ENCODE results near the gene ADSS1. TPM values are rescaled to one million over a fixed set of nuclear protein-coding genes. Genes with fewer than 3 reads are reported as not detected.
"Not testable (repeated sequence)": the region's sequence is repeated elsewhere in the genome, so short reads cannot be mapped to it uniquely, and the experiment has no call there.

ADSS1 gene
- total RNA-seq, 1 experiment from 2014 or later = 0.52 TPM

DNA sequence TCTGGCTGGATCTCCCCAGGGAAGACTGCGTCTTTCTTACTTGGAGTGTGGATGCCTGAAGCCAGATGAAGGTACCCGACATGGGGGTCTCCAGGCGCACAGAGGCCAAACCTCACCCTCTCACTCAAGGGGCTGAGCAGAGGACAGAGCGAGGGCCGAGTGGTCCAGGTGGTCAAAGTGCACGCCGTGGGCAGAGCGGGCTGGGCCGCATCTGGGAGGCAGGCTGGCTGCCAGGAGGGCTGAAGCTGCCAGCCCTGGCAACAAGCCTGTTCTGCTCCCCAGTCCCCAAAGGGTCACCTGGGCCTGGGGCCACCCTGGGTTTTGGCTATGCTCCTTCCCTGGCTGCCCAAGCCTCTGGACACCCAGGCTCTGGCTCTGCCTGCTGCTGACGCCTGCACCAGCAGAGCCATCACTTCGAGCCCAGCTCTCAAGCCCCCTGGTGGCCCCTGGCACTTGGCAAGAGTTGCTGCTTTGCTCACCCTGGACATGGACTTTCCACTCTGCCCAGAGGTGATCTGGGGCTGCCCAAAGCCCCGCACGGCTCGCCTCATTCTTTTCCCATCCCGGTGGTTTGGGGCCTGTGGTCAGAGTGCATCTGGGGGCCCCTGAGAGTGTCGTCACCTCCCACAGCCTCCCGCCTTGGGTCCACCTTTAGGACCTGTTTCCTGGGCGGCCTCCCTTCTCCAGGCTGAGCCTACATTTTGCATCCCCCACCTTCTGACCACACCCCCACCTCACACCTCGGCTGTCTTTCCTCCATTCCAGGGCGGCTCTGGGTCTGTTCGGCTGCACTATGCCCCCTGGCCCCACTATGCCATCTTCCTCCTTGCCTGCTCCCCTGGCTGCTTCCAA is 2.8 kb downstream of the ADSS1 start:
- intact Hi-C loops (cut with micrococcal nuclease; ENCODE audit: unreplicated experiment) = no loop called here
- no peak overlapping the region for H3K27ac ChIP-seq (ENCODE audit: low read depth, low read length, poor library complexity, severe bottlenecking)
- H3K9me3 ChIP-seq (ENCODE audit: low read depth, low read length, poor library complexity, severe bottlenecking) = no peaks in the 10 kb centered on the region
- ChIA-PET POLR2A (ENCODE audit: low non-redundant PET) (interaction anchor here (0.6 kb wide), 1 partner anchor 49 kb away, joined by 3 read pairs; no protein-coding TSS in a partner anchor), CTCF (no interaction called here)
- BruUV-seq (replicated peaks) = no TSS peak
- TF ChIP-seq, protein P1, sequence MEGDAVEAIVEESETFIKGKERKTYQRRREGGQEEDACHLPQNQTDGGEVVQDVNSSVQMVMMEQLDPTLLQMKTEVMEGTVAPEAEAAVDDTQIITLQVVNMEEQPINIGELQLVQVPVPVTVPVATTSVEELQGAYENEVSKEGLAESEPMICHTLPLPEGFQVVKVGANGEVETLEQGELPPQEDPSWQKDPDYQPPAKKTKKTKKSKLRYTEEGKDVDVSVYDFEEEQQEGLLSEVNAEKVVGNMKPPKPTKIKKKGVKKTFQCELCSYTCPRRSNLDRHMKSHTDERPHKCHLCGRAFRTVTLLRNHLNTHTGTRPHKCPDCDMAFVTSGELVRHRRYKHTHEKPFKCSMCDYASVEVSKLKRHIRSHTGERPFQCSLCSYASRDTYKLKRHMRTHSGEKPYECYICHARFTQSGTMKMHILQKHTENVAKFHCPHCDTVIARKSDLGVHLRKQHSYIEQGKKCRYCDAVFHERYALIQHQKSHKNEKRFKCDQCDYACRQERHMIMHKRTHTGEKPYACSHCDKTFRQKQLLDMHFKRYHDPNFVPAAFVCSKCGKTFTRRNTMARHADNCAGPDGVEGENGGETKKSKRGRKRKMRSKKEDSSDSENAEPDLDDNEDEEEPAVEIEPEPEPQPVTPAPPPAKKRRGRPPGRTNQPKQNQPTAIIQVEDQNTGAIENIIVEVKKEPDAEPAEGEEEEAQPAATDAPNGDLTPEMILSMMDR (conservative IDR thresholded peaks at IDR 0.05; ENCODE audit: low read depth, low read length) = no peak
- TF ChIP-seq EZH2 (IDR thresholded peaks at IDR 0.05; ENCODE audit: borderline replicate concordance, low read depth, low read length, poor library complexity, severe bottlenecking) = no peak
- H3K4me3 ChIP-seq (ENCODE audit: low read depth, low read length, poor library complexity, severe bottlenecking) = no peak overlapping the region
- no peaks in the 10 kb centered on the region for H3K36me3 ChIP-seq (ENCODE audit: insufficient read depth, low read length, poor library complexity, severe bottlenecking)
- H3K27me3 ChIP-seq (replicated peaks; ENCODE audit: insufficient read depth, low read depth, low read length, poor library complexity) = no peaks in the 10 kb centered on the region
- peaks cover 9% of the 10 kb centered on the region for H3K4me1 ChIP-seq (ENCODE audit: insufficient read depth, low read length, poor library complexity, severe bottlenecking)
- DNase-seq (ENCODE audit: low spot score) = no peak

DNA sequence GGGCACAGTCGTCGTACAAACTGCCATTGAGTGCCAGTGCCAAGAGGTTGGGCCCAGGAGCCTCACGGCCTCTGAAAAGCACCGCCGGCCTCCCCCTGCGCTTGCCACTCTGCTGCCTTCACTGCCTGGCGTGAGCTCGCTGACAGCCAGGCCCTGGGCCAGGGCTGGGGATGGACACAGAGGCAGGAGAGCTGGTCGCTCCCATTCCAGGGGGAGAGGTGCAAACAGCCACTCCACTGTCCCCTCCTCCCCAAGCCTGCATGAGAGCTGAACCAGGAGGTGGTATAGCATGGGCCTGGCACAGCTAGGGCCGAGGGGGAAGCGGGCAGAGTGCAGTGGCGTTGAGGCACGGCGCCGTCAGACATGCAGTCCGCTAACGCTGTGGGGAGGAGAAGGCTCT is 4.6 kb downstream of the ADSS1 start:
- Histone ChIP-seq H3K4me3 (ENCODE audit: low read depth, low read length, poor library complexity, severe bottlenecking) (no peak overlapping the region), H3K9me3 (ENCODE audit: low read depth, low read length, poor library complexity, severe bottlenecking) (no peaks in the 10 kb centered on the region), H3K4me1 (ENCODE audit: insufficient read depth, low read length, poor library complexity, severe bottlenecking) (peaks cover 9% of the 10 kb centered on the region), H3K36me3 (ENCODE audit: insufficient read depth, low read length, poor library complexity, severe bottlenecking) (no peaks in the 10 kb centered on the region), H3K27ac (ENCODE audit: low read depth, low read length, poor library complexity, severe bottlenecking) (no peak overlapping the region), H3K27me3 (replicated peaks; ENCODE audit: insufficient read depth, low read depth, low read length, poor library complexity) (no peaks in the 10 kb centered on the region)
- intact Hi-C loops (cut with micrococcal nuclease; ENCODE audit: unreplicated experiment) = no loop called here
- TF ChIP-seq, protein P1 (conservative IDR thresholded peaks at IDR 0.05; ENCODE audit: low read depth, low read length) = no peak
- no peak for TF ChIP-seq EZH2 (IDR thresholded peaks at IDR 0.05; ENCODE audit: borderline replicate concordance, low read depth, low read length, poor library complexity, severe bottlenecking)
- no peak for DNase-seq (ENCODE audit: low spot score)
- CTCF ChIA-PET = no interaction called here
- no TSS peak for BruUV-seq (replicated peaks)
- POLR2A ChIA-PET (ENCODE audit: low non-redundant PET) = no interaction called here

DNA sequence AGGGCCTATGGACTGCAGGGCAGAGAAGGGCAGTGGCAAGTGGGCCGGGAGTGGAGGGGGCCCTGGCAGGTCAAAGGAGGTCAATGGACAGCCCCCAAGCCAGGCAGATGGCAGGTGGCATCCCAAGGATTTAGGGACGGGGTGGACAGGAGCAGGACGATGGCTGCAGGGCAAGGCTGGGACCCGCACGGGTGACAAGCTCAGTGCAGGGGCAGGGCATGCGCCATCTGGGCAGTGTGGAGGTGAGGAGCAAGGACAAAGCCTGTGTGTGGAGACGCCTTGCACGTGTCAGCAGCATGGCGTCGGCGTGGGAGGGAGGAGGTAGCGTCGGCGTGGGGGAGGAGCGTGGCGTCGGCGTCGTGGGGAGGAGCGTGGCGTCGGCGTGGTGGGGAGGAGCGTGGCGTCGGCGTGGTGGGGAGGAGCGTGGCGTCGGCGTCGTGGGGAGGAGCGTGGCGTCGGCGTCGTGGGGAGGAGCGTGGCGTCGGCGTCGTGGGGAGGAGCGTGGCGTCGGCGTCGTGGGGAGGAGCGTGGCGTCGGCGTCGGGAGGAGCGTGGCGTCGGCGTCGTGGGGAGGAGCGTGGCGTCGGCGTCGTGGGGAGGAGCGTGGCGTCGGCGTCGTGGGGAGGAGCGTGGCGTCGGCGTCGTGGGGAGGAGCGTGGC is 5.3 kb downstream of the ADSS1 start:
- H3K4me3 ChIP-seq (ENCODE audit: low read depth, low read length, poor library complexity, severe bottlenecking); H3K27me3 ChIP-seq (replicated peaks; ENCODE audit: insufficient read depth, low read depth, low read length, poor library complexity); H3K9me3 ChIP-seq (ENCODE audit: low read depth, low read length, poor library complexity, severe bottlenecking); DNase-seq (ENCODE audit: low spot score); H3K4me1 ChIP-seq (ENCODE audit: insufficient read depth, low read length, poor library complexity, severe bottlenecking); BruUV-seq (replicated peaks); H3K27ac ChIP-seq (ENCODE audit: low read depth, low read length, poor library complexity, severe bottlenecking); POLR2A ChIA-PET (ENCODE audit: low non-redundant PET); H3K36me3 ChIP-seq (ENCODE audit: insufficient read depth, low read length, poor library complexity, severe bottlenecking); intact Hi-C loops (cut with micrococcal nuclease; ENCODE audit: unreplicated experiment): not testable (repeated sequence)
- CTCF ChIA-PET = interaction anchor here (0.6 kb wide), 1 partner anchor 290 kb away, joined by 3 read pairs; no protein-coding TSS in a partner anchor
